HCT116 (cell line): ENCODE results near the gene ARL8B. TPM values are rescaled to one million over a fixed set of nuclear protein-coding genes. Genes with fewer than 3 reads are reported as not detected.

Source experiments
- ATAC-seq: fragments of 200-7000 bp; cut with Tn5 transposase; 2 replicates; pipeline ENCODE4 v1.9.1; 2020; ENCODE audit warnings: mild to moderate bottlenecking, moderate library complexity
- BruUV-seq: library from RNA; stranded (reverse); fragments of 400-500 nt; replicated peaks from 2 replicates; lab custom pipeline; 2021; lab: Mats Ljungman, UMichigan
- CTCF ChIA-PET: fragments of 300-600 bp; sonication (Branson Sonifier 250); formaldehyde crosslinking; loops from one replicate; lab custom pipeline; 2021; ENCODE audit warnings: antibody characterized with exemption; lab: Charles Lee
- POLR2A ChIA-PET: fragments of 300-600, 350-600 bp; sonication (Branson Sonifier 250); formaldehyde crosslinking; loops from one replicate; lab custom pipeline; 2021; ENCODE audit warnings: antibody characterized with exemption; lab: Charles Lee
- RAD21 ChIA-PET, 2 experiments: fragments of 300-600 bp; sonication (Branson Sonifier 250); formaldehyde crosslinking; loops; one replicate each; lab custom pipeline; 2023; ENCODE audit warnings: low total read pairs in 2 of 2; ENCODE audit not compliant: uncharacterized antibody in 2 of 2, unreplicated experiment in 2 of 2, low non-redundant PET in 1 of 2; lab: Charles Lee
- DNase-seq: peaks from one replicate; pipeline ENCODE4 v3.0.0-alpha.2; 2010; ENCODE audit warnings: low read depth, low spot score
- H2AFZ ChIP-seq: fragments of 200-600 bp; shearing (Covaris generic), sonication (generic); 2 replicates; pipeline ENCODE4 v1.6.1; 2017; ENCODE audit warnings: low read depth, mixed run types, mixed read lengths, antibody characterized with exemption, low read length; ENCODE audit not compliant: poor library complexity, severe bottlenecking
- H3K27ac ChIP-seq: 2 replicates; pipeline ENCODE4 v1.5.1; 2012; ENCODE audit warnings: low read depth, low read length
- H3K27me3 ChIP-seq: fragments of 200-600 bp; sonication (generic); 2 replicates; pipeline ENCODE4 v1.6.1; 2016; ENCODE audit warnings: mixed run types, low read length, mixed read lengths; ENCODE audit not compliant: insufficient read depth
- H3K36me3 ChIP-seq, 2 experiments: fragments of 200-500 bp in 1 of 2; fragments of 200-600 bp in 1 of 2; sonication (Bioruptor generic) in 1 of 2; sonication (generic) in 1 of 2; 2 replicates each; pipeline versions ENCODE4 v1.5.1 to v1.6.1; 2014 to 2016; ENCODE audit warnings: low read length in 2 of 2, inconsistent platforms in 1 of 2, mixed read lengths in 1 of 2, mixed run types in 1 of 2; ENCODE audit not compliant: insufficient read depth in 2 of 2, control insufficient read depth in 1 of 2
- H3K4me1 ChIP-seq, 2 experiments: fragments of 200-600 bp in 1 of 2; sonication (generic) in 1 of 2; 2 replicates each; pipeline versions ENCODE4 v1.5.1 to v1.6.1; 2012 to 2017; ENCODE audit warnings: low read length in 2 of 2, inconsistent platforms in 1 of 2, mild to moderate bottlenecking in 1 of 2, mixed read lengths in 1 of 2, mixed run types in 1 of 2, moderate library complexity in 1 of 2; ENCODE audit not compliant: insufficient read depth in 2 of 2, control insufficient read depth in 1 of 2
- H3K4me2 ChIP-seq: fragments of 200-600 bp; sonication (generic); 2 replicates; pipeline ENCODE4 v1.6.1; 2017; ENCODE audit warnings: mixed run types, low read length, mixed read lengths
- H3K4me3 ChIP-seq, 2 experiments: fragments of 200-600 bp in 1 of 2; sonication (generic) in 1 of 2; replicated peaks in 1 of 2; 2 replicates each; pipeline ENCODE4 v1.5.1; 2011 to 2016; ENCODE audit warnings: low read length in 2 of 2, control low read depth in 1 of 2, low read depth in 1 of 2, mild to moderate bottlenecking in 1 of 2, mixed read lengths in 1 of 2, mixed run types in 1 of 2
- H3K79me2 ChIP-seq: fragments of 200-600 bp; sonication (generic); 2 replicates; pipeline ENCODE4 v1.6.1; 2017; ENCODE audit warnings: mild to moderate bottlenecking, mixed run types, low read length, moderate library complexity, mixed read lengths; ENCODE audit not compliant: insufficient read depth
- H3K9ac ChIP-seq: fragments of 200-600 bp; sonication (generic); 2 replicates; pipeline ENCODE4 v1.6.1; 2016; ENCODE audit warnings: low read length, mixed read lengths
- H3K9me2 ChIP-seq: fragments of 200-600 bp; sonication (generic), shearing (Covaris generic); 2 replicates; pipeline ENCODE4 v1.6.1; 2017; ENCODE audit warnings: mixed run types, mild to moderate bottlenecking, moderate library complexity; ENCODE audit not compliant: insufficient read depth
- H3K9me3 ChIP-seq, 2 experiments: fragments of 200-500 bp in 1 of 2; fragments of 200-600 bp in 1 of 2; sonication (Bioruptor generic) in 1 of 2; sonication (generic) in 1 of 2; 2 replicates each; pipeline ENCODE4 v1.6.1; 2014 to 2017; ENCODE audit warnings: low read length in 2 of 2, mixed read lengths in 2 of 2, inconsistent platforms in 1 of 2, low read depth in 1 of 2, mild to moderate bottlenecking in 1 of 2, mixed run types in 1 of 2, moderate library complexity in 1 of 2; ENCODE audit not compliant: control insufficient read depth in 1 of 2, insufficient read depth in 1 of 2
- H4K20me1 ChIP-seq: fragments of 200-600 bp; sonication (generic), shearing (Covaris generic); 2 replicates; pipeline ENCODE4 v1.6.1; 2017; ENCODE audit warnings: mixed run types, mild to moderate bottlenecking, moderate library complexity; ENCODE audit not compliant: insufficient read depth
- CBX3 ChIP-seq: IDR thresholded peaks from 2 replicates; pipeline ENCODE4 v1.6.1; 2012; ENCODE audit warnings: low read depth
- CEBPB ChIP-seq: IDR thresholded peaks from 2 replicates; pipeline ENCODE4 v1.6.1; 2012; ENCODE audit warnings: low read depth
- ELF1 ChIP-seq: IDR thresholded peaks from 2 replicates; pipeline ENCODE4 v1.6.1; 2012; ENCODE audit warnings: low read depth, borderline replicate concordance
- EZH2 ChIP-seq: fragments of 200-600 bp; sonication (generic); IDR thresholded peaks from 2 replicates; pipeline ENCODE4 v1.6.1; 2017; ENCODE audit warnings: antibody characterized with exemption, mixed run types
- EZH2phosphoT487 ChIP-seq: fragments of 200-600 bp; IDR thresholded peaks from 2 replicates; pipeline ENCODE4 v1.6.1; 2018; ENCODE audit warnings: antibody characterized with exemption, borderline replicate concordance
- FOSL1 ChIP-seq: IDR thresholded peaks from 2 replicates; pipeline ENCODE4 v1.6.1; 2012; ENCODE audit warnings: low read depth
- JUND ChIP-seq: IDR thresholded peaks from 2 replicates; pipeline ENCODE4 v1.6.1; 2012
- POLR2A ChIP-seq: IDR thresholded peaks from 2 replicates; pipeline ENCODE4 v1.7.0; 2011; ENCODE audit warnings: borderline replicate concordance; ENCODE audit not compliant: insufficient read depth, insufficient read length; ENCODE audit errors: extremely low read depth
- POLR2AphosphoS5 ChIP-seq: IDR thresholded peaks from 2 replicates; pipeline ENCODE4 v1.6.1; 2011; ENCODE audit warnings: mild to moderate bottlenecking, low read depth, low read length, moderate library complexity
- RAD21 ChIP-seq: IDR thresholded peaks from 2 replicates; pipeline ENCODE4 v1.6.1; 2012; ENCODE audit warnings: low read depth, mild to moderate bottlenecking
- SIN3A ChIP-seq: IDR thresholded peaks from 2 replicates; pipeline ENCODE4 v1.6.1; 2012; ENCODE audit warnings: low read depth
- SP1 ChIP-seq: IDR thresholded peaks from 2 replicates; pipeline ENCODE4 v1.6.1; 2012; ENCODE audit warnings: low read depth
- SRF ChIP-seq: IDR thresholded peaks from 2 replicates; pipeline ENCODE4 v1.6.1; 2012; ENCODE audit warnings: low read depth
- TCF7L2 ChIP-seq: IDR thresholded peaks from 2 replicates; pipeline ENCODE4 v1.7.0; 2011; ENCODE audit warnings: borderline replicate concordance, inconsistent platforms; ENCODE audit not compliant: insufficient read depth, insufficient read length; ENCODE audit errors: extremely low read depth
- YY1 ChIP-seq: IDR thresholded peaks from 2 replicates; pipeline ENCODE4 v1.6.1; 2011; ENCODE audit warnings: low read length, low read depth, moderate library complexity, mild to moderate bottlenecking; ENCODE audit not compliant: insufficient replicate concordance; ENCODE audit errors: extremely low read depth
- ZFX ChIP-seq: fragments of 450-650 bp; IDR thresholded peaks from 2 replicates; pipeline ENCODE4 v1.6.1; 2017
- ZNF274 ChIP-seq: fragments of 200-500 bp; sonication (Bioruptor generic); IDR thresholded peaks from 2 replicates; pipeline ENCODE4 v1.6.1; 2014; ENCODE audit warnings: mild to moderate bottlenecking, low read depth, low read length, inconsistent platforms
- intact Hi-C: fragments of 100-400 bp; cut with micrococcal nuclease; formaldehyde crosslinking; loops from 2 replicates; pipeline ENCODE4 v1.10.0; 2022
- total RNA-seq: library from RNA; stranded (reverse); gene quantifications from one replicate; pipeline ENCODE4 v1.2.1, GENCODE V29; 2021; ENCODE audit not compliant: unreplicated experiment
- TF ChIP-seq, protein P1 (sequence below): IDR thresholded peaks from 2 replicates; pipeline ENCODE4 v1.6.1; 2012; ENCODE audit warnings: low read depth
- TF ChIP-seq, protein P2 (sequence below): IDR thresholded peaks from 2 replicates; pipeline ENCODE4 v1.6.1; 2011; ENCODE audit warnings: mild to moderate bottlenecking, low read length, moderate library complexity; ENCODE audit not compliant: insufficient replicate concordance; ENCODE audit errors: extremely low read depth
- TF ChIP-seq, protein P3 (sequence below), 3 experiments: fragments of 200-600 bp in 1 of 3; sonication (generic) in 1 of 3; IDR thresholded peaks in 2 of 3; conservative IDR thresholded peaks in 1 of 3; 2 replicates each; pipeline ENCODE4 v1.5.1; 2012 to 2017; ENCODE audit warnings: low read depth in 2 of 3, low read length in 2 of 3, antibody characterized with exemption in 1 of 3, borderline replicate concordance in 1 of 3, control low read depth in 1 of 3, mild to moderate bottlenecking in 1 of 3, mixed read lengths in 1 of 3, mixed run types in 1 of 3, moderate library complexity in 1 of 3; ENCODE audit not compliant: insufficient read depth in 1 of 3

The ARL8B gene
- total RNA-seq, 1 experiment from 2014 or later: 38.1 TPM

DNA sequence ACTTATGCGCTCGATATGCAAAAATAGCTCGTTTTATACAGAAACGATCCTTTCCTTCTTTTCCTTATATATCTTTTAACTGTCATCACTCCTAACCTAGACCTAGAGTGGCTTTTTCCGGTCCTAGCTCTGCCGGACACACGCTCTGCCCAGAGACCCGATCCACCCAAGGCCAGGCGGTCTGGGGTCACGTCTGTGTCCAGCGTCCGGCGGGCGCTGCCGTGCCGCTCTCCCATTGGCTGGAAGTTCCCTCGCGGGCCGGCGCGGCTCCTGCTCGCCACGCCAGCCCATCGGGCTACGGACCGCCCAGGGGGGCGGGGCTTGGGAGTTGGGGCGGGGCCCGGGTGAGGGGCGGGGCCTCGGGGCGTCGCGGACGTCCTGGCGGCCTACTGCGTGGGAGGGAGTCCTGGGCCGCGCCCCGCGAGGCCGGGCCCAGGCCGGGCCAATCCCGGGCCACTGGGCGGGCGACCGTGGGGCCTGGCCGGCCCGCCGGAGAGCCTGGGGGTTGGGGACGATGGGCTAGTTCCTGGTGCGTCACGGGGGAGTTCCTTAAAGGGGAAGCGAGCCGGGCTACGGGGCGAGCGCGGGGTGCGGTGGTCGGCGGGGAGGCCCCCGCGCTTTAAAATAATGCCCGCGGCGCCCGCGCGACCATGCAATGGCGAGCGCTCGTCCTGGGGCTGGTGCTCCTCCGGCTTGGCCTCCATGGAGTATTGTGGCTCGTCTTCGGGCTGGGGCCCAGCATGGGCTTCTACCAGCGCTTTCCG is 65.2 kb downstream of the ARL8B start, which contains the start of gene EDEM1:
EDEM1 (plus strand) TSS at position 552 of the 764 bp plus-strand sequence; CDS start at position 651, 99 bp downstream.
- Histone ChIP-seq H3K27ac (peak within 1 kb of the TSS; percentile 90), H4K20me1 (no peaks in the 10 kb centered on the region; the same call in 1 of the 2 replicates), H3K79me2 (peaks cover 48% of the 10 kb centered on the region), H3K9me2 (no peaks in the 10 kb centered on the region), H3K9me3 (no peaks in the 10 kb centered on the region), H3K4me3 (peak within 1 kb of the TSS; percentile 65 to 88), H3K4me2 (peak within 1 kb of the TSS; percentile 96), H3K4me1 (peaks cover 4 to 20% of the 10 kb centered on the region in 2 experiments), H2AFZ (no peak within 1 kb of the TSS), H3K27me3 (no peaks in the 10 kb centered on the region), H3K9ac (peak within 1 kb of the TSS; percentile 97), H3K36me3 (0 out of 4 replicates have a peak, but pooled peaks cover 0 to 3% of the 10 kb centered on the region in 2 experiments)
- intact Hi-C loops: loop anchor here (2.0 to 5.0 kb wide), 2 partner anchors 65 to 210 kb away; partner anchors contain the start of genes ARL8B and BHLHE40
- ChIA-PET POLR2A (no interaction called here), CTCF (interaction anchor here (0.9 kb wide), 1 partner anchor 164 kb away, joined by 3 read pairs; no protein-coding TSS in a partner anchor), RAD21 (no interaction called here)
- no TSS peak for BruUV-seq
- peak; percentile 96 for ATAC-seq
- peak; percentile 86 for DNase-seq
- TF ChIP-seq SRF (no peak), ZFX (no peak), ELF1 (no peak), POLR2AphosphoS5 (peak; percentile 70), RAD21 (no peak), YY1 (peak; percentile 48), TCF7L2 (no peak), POLR2A (peak; percentile 36), ZNF274 (no peak), JUND (no peak), EZH2phosphoT487 (no peak), SIN3A (no peak), CBX3 (no peak), FOSL1 (no peak), CEBPB (no peak), SP1 (0 out of 2 replicates have a peak, but pooled peaks have one; percentile 31), EZH2 (no peak)
- TF ChIP-seq, protein P1, sequence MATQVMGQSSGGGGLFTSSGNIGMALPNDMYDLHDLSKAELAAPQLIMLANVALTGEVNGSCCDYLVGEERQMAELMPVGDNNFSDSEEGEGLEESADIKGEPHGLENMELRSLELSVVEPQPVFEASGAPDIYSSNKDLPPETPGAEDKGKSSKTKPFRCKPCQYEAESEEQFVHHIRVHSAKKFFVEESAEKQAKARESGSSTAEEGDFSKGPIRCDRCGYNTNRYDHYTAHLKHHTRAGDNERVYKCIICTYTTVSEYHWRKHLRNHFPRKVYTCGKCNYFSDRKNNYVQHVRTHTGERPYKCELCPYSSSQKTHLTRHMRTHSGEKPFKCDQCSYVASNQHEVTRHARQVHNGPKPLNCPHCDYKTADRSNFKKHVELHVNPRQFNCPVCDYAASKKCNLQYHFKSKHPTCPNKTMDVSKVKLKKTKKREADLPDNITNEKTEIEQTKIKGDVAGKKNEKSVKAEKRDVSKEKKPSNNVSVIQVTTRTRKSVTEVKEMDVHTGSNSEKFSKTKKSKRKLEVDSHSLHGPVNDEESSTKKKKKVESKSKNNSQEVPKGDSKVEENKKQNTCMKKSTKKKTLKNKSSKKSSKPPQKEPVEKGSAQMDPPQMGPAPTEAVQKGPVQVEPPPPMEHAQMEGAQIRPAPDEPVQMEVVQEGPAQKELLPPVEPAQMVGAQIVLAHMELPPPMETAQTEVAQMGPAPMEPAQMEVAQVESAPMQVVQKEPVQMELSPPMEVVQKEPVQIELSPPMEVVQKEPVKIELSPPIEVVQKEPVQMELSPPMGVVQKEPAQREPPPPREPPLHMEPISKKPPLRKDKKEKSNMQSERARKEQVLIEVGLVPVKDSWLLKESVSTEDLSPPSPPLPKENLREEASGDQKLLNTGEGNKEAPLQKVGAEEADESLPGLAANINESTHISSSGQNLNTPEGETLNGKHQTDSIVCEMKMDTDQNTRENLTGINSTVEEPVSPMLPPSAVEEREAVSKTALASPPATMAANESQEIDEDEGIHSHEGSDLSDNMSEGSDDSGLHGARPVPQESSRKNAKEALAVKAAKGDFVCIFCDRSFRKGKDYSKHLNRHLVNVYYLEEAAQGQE: no peak
- TF ChIP-seq, protein P2, sequence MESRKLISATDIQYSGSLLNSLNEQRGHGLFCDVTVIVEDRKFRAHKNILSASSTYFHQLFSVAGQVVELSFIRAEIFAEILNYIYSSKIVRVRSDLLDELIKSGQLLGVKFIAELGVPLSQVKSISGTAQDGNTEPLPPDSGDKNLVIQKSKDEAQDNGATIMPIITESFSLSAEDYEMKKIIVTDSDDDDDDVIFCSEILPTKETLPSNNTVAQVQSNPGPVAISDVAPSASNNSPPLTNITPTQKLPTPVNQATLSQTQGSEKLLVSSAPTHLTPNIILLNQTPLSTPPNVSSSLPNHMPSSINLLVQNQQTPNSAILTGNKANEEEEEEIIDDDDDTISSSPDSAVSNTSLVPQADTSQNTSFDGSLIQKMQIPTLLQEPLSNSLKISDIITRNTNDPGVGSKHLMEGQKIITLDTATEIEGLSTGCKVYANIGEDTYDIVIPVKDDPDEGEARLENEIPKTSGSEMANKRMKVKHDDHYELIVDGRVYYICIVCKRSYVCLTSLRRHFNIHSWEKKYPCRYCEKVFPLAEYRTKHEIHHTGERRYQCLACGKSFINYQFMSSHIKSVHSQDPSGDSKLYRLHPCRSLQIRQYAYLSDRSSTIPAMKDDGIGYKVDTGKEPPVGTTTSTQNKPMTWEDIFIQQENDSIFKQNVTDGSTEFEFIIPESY: no peak
- TF ChIP-seq, protein P3, sequence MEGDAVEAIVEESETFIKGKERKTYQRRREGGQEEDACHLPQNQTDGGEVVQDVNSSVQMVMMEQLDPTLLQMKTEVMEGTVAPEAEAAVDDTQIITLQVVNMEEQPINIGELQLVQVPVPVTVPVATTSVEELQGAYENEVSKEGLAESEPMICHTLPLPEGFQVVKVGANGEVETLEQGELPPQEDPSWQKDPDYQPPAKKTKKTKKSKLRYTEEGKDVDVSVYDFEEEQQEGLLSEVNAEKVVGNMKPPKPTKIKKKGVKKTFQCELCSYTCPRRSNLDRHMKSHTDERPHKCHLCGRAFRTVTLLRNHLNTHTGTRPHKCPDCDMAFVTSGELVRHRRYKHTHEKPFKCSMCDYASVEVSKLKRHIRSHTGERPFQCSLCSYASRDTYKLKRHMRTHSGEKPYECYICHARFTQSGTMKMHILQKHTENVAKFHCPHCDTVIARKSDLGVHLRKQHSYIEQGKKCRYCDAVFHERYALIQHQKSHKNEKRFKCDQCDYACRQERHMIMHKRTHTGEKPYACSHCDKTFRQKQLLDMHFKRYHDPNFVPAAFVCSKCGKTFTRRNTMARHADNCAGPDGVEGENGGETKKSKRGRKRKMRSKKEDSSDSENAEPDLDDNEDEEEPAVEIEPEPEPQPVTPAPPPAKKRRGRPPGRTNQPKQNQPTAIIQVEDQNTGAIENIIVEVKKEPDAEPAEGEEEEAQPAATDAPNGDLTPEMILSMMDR (IDR thresholded peaks at IDR 0.05 in 2 of 3, conservative IDR thresholded peaks at IDR 0.05 in 1 of 3; ENCODE audit: borderline replicate concordance in 1 of 3, insufficient read depth in 1 of 3, low read depth in 2 of 3, low read length in 2 of 3): no peak
